Suprapubic skin (tissue), 4 donors: ENCODE data around the gene CAB39L. TPM values are rescaled to one million over a fixed set of nuclear protein-coding genes. Genes with fewer than 3 reads are reported as not detected.

Experiments used
- DNase-seq, 2 donors: peaks; one replicate each; pipeline ENCODE4 v3.0.0-alpha.2; 2019; ENCODE audit warnings: low spot score in 2 of 2
- H3K27ac ChIP-seq: fragments of 200-600 bp; sonication (generic); one replicate; pipeline ENCODE4 v1.5.1; 2019
- H3K27me3 ChIP-seq: fragments of 200-600 bp; sonication (generic); one replicate; pipeline ENCODE4 v1.5.1; 2019
- H3K36me3 ChIP-seq: fragments of 200-600 bp; sonication (generic); one replicate; pipeline ENCODE4 v1.5.1; 2019
- H3K4me1 ChIP-seq: fragments of 200-600 bp; sonication (generic); one replicate; pipeline ENCODE4 v1.5.1; 2019
- H3K4me3 ChIP-seq: fragments of 200-600 bp; sonication (generic); one replicate; pipeline ENCODE4 v1.5.1; 2019; ENCODE audit warnings: mild to moderate bottlenecking
- H3K9me3 ChIP-seq: fragments of 200-600 bp; sonication (generic); one replicate; pipeline ENCODE4 v1.5.1; 2019
- CTCF ChIP-seq, 2 donors: fragments of 200-600 bp in 1 of 2; fragments of 450-650 bp in 1 of 2; sonication (generic) in 1 of 2; IDR thresholded peaks; one replicate each; pipeline ENCODE4 v1.5.1; 2016 to 2019; ENCODE audit warnings: antibody characterized with exemption in 2 of 2, mild to moderate bottlenecking in 1 of 2, moderate library complexity in 1 of 2
- EP300 ChIP-seq: sonication (generic); formaldehyde crosslinking; IDR thresholded peaks from one replicate; pipeline ENCODE4 v1.6.1; 2017; ENCODE audit warnings: antibody characterized with exemption
- POLR2A ChIP-seq, 2 donors: fragments of 450-650 bp; IDR thresholded peaks; one replicate each; pipeline ENCODE4 v1.6.1; 2017; ENCODE audit warnings: antibody characterized with exemption in 2 of 2, mild to moderate bottlenecking in 2 of 2, moderate library complexity in 2 of 2
- POLR2AphosphoS5 ChIP-seq, 3 donors: sonication (generic); formaldehyde crosslinking; IDR thresholded peaks; one replicate each; pipeline ENCODE4 v1.6.1; 2017; ENCODE audit warnings: antibody characterized with exemption in 3 of 3
- WGBS: methylation state at CpG from one replicate; pipeline ENCODE4 v1.1.5; 2018; 5-methylcytosine and 5-hydroxymethylcytosine counted together
- total RNA-seq, 4 donors: library from RNA; depleted of rRNA; stranded (reverse); fragments of >200 nt; gene quantifications; one replicate each; pipeline ENCODE4 v1.1.0, GENCODE V29; 2016

Gene CAB39L
- total RNA-seq, 4 donors from 2014 or later, result 17.8 to 45.1 (median 28.6) TPM

DNA sequence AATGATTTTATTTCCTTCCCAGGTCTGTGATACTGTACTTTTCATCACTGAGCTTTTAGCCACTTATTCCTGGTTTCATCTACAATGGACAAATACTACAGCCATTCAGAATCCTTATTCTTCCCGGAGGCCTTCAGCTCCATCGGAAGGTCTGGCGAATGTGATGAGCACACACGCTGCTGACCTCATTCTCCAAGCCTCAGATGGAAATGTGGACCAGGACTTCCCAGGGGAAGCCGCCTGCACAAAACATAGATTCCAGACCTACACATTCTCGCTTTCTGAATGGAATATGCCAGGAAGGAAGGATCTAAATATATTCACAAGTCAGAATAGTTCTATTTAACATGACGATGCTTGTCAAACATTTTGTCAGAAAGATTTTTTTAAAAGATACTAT, 120.5 kb downstream of the CAB39L start:
- no peak for DNase-seq
- H3K36me3 ChIP-seq, result peaks cover 14% of the 10 kb centered on the region
- H3K4me3 ChIP-seq, result no peak overlapping the region
- TF ChIP-seq EP300, result no peak
- no peak for TF ChIP-seq POLR2A (IDR thresholded peaks at IDR 0.05)
- TF ChIP-seq CTCF (IDR thresholded peaks at IDR 0.05), result no peak
- TF ChIP-seq POLR2AphosphoS5 (IDR thresholded peaks at IDR 0.05), result no peak
- no peaks in the 10 kb centered on the region for H3K27me3 ChIP-seq
- H3K27ac ChIP-seq, result no peak overlapping the region
- H3K4me1 ChIP-seq, result peaks cover 3% of the 10 kb centered on the region
- no peaks in the 10 kb centered on the region for H3K9me3 ChIP-seq
- WGBS, result 93% methylated on average over 7 of the region's 7 CpGs

- Histone ChIP-seq H3K36me3 (peaks cover 14% of the 10 kb centered on the region), H3K9me3 (no peaks in the 10 kb centered on the region), H3K4me1 (peaks cover 3% of the 10 kb centered on the region), H3K27ac (no peak overlapping the region), H3K4me3 (no peak overlapping the region), H3K27me3 (no peaks in the 10 kb centered on the region)
- 100% methylated on average over 2 of the region's 2 CpGs for WGBS
- no peak for TF ChIP-seq CTCF (IDR thresholded peaks at IDR 0.05)
- no peak for TF ChIP-seq POLR2AphosphoS5 (IDR thresholded peaks at IDR 0.05)
- TF ChIP-seq POLR2A (IDR thresholded peaks at IDR 0.05), result no peak
- TF ChIP-seq EP300, result no peak
- no peak for DNase-seq
Measured at GRCh38 chr13:49322702-49323101, 121.2 kb downstream of the CAB39L start.

GRCh38 chr13:49320975-49321374, 122.9 kb downstream of the CAB39L start:
- TF ChIP-seq EP300, result no peak
- TF ChIP-seq POLR2A (IDR thresholded peaks at IDR 0.05), result no peak
- TF ChIP-seq POLR2AphosphoS5 (IDR thresholded peaks at IDR 0.05), result no peak
- TF ChIP-seq CTCF (IDR thresholded peaks at IDR 0.05), result no peak
- WGBS, result 90% methylated on average over 2 of the region's 2 CpGs
- Histone ChIP-seq H3K36me3 (peaks cover 6% of the 10 kb centered on the region), H3K9me3 (no peaks in the 10 kb centered on the region), H3K4me1 (peaks cover 3% of the 10 kb centered on the region), H3K4me3 (no peak overlapping the region), H3K27ac (no peak overlapping the region), H3K27me3 (no peaks in the 10 kb centered on the region)
- no peak for DNase-seq

- H3K27ac ChIP-seq, result peak overlapping the region; percentile 28
- peaks cover 4% of the 10 kb centered on the region for H3K36me3 ChIP-seq
- DNase-seq, result no peak
- peaks cover 3% of the 10 kb centered on the region for H3K4me1 ChIP-seq
- no peaks in the 10 kb centered on the region for H3K9me3 ChIP-seq
- no peak overlapping the region for H3K4me3 ChIP-seq
- TF ChIP-seq EP300 (no peak), POLR2A (IDR thresholded peaks at IDR 0.05) (no peak), CTCF (IDR thresholded peaks at IDR 0.05) (no peak), POLR2AphosphoS5 (IDR thresholded peaks at IDR 0.05) (no peak)
- WGBS, result 85% methylated on average over 2 of the region's 2 CpGs
- H3K27me3 ChIP-seq, result no peaks in the 10 kb centered on the region
Measured at GRCh38 chr13:49319951-49320350, 123.9 kb downstream of the CAB39L start.

DNA sequence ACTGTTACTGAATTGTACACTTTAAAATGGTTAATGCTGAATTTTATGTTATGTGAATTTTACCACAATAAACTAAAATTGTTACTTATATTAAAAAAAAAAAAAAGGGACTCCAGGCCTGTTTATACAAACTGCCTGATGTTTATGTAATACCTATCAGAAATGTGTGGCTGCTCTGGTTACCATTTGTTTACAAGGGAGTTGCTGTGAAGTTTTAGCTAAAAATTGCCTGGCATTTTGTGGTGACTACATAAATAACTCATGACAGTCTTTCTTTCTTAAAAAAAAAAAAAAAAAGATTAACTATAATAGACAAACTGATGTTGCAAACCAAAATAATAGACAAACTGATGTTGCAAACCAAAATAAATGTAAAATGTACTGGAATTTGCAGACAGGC, 124.3 kb downstream of the CAB39L start:
- H3K9me3 ChIP-seq, result no peaks in the 10 kb centered on the region
- H3K36me3 ChIP-seq, result peaks cover 4% of the 10 kb centered on the region
- no peak overlapping the region for H3K4me3 ChIP-seq
- H3K27me3 ChIP-seq, result no peaks in the 10 kb centered on the region
- TF ChIP-seq POLR2AphosphoS5 (IDR thresholded peaks at IDR 0.05) (no peak), POLR2A (IDR thresholded peaks at IDR 0.05) (no peak), EP300 (no peak), CTCF (IDR thresholded peaks at IDR 0.05) (no peak)
- no peak overlapping the region for H3K27ac ChIP-seq
- DNase-seq, result no peak
- peaks cover 7% of the 10 kb centered on the region for H3K4me1 ChIP-seq
